ENCODE measurements around the gene PNLIPRP2. TPM values are rescaled to one million over a fixed set of nuclear protein-coding genes. Genes with fewer than 3 reads are reported as not detected.

The PNLIPRP2 gene
- total and polyA plus RNA-seq, 2 experiments from 2014 or later, result not detected

DNA sequence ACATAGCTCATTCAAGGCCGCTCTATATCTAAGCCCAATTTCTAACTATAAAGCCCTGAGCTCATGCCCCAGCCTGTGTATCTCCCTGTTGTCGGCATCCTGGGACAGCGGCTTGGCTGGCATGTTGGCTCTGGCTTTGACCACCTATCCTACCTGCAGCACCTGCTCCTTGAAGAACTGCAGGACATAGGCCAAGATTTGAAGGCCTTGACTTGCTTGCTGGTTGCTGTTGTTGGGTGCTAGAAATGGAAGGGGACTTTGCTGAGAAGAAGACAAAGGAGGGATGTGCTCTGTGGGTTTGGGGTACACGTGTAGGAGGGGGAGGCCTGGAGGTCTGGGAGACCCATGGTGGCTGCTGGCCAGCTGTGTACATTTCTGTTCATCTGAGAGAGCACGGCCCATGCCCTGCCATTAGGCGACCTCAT, 11.1 kb downstream of the PNLIPRP2 start:
- TF ChIP-seq EZH2phosphoT487 (IDR thresholded peaks at IDR 0.05; ENCODE audit: insufficient read depth, low read depth) (no peak), EZH2 (IDR thresholded peaks at IDR 0.05; ENCODE audit: insufficient read depth, poor library complexity, severe bottlenecking) (no peak)
- DNase-seq, result no peak
- 48 to 58% methylated on average over 6 of the region's 6 CpGs for WGBS, 2 experiments (ENCODE audit: low coverage in 1 of 2, low lambda C conversion rate in 2 of 2, missing lambda C conversion rate in 2 of 2)
- no peak overlapping the region for H3K27ac ChIP-seq
- in situ Hi-C loops (cut with MboI), result no loop called here
- H2AFZ ChIP-seq, result no peak overlapping the region
- no peaks in the 10 kb centered on the region for H3K4me1 ChIP-seq (ENCODE audit: insufficient read depth)
- no peaks in the 10 kb centered on the region for H4K20me1 ChIP-seq (ENCODE audit: insufficient read depth)
- no peaks in the 10 kb centered on the region for H3K9me2 ChIP-seq (ENCODE audit: insufficient read depth)
- no peaks in the 10 kb centered on the region for H3K9me3 ChIP-seq (ENCODE audit: low read depth)
- no peak overlapping the region for H3K4me3 ChIP-seq
- no peaks in the 10 kb centered on the region for H3K36me3 ChIP-seq (ENCODE audit: low read depth)
- no peaks in the 10 kb centered on the region for H3F3A ChIP-seq (ENCODE audit: insufficient read depth)
- H3K79me2 ChIP-seq (ENCODE audit: insufficient read depth), result no peaks in the 10 kb centered on the region
- no peak overlapping the region for H3K9ac ChIP-seq
- H3K27me3 ChIP-seq (replicated peaks; ENCODE audit: insufficient read depth), result peaks cover 10% of the 10 kb centered on the region; the same call in 1 of the 2 replicates
- H3K4me2 ChIP-seq (ENCODE audit: unreplicated experiment), result no peak overlapping the region

GRCh38 chr10:116632596-116633215, 12.0 kb downstream of the PNLIPRP2 start:
- H2AFZ ChIP-seq, result no peak overlapping the region
- no peaks in the 10 kb centered on the region for H3K79me2 ChIP-seq (ENCODE audit: insufficient read depth)
- no peaks in the 10 kb centered on the region for H3K4me1 ChIP-seq (ENCODE audit: insufficient read depth)
- no peak overlapping the region for H3K4me2 ChIP-seq (ENCODE audit: unreplicated experiment)
- H3K4me3 ChIP-seq, result no peak overlapping the region
- WGBS, 2 experiments (ENCODE audit: low coverage in 1 of 2, low lambda C conversion rate in 2 of 2, missing lambda C conversion rate in 2 of 2), result 63 to 71% methylated on average over 17 of the region's 17 CpGs
- in situ Hi-C loops (cut with MboI), result no loop called here
- no peaks in the 10 kb centered on the region for H3K36me3 ChIP-seq (ENCODE audit: low read depth)
- H3K9me3 ChIP-seq (ENCODE audit: low read depth), result no peaks in the 10 kb centered on the region
- H3F3A ChIP-seq (ENCODE audit: insufficient read depth), result no peaks in the 10 kb centered on the region
- no peaks in the 10 kb centered on the region for H4K20me1 ChIP-seq (ENCODE audit: insufficient read depth)
- TF ChIP-seq EZH2 (IDR thresholded peaks at IDR 0.05; ENCODE audit: insufficient read depth, poor library complexity, severe bottlenecking), result no peak
- no peak for TF ChIP-seq EZH2phosphoT487 (IDR thresholded peaks at IDR 0.05; ENCODE audit: insufficient read depth, low read depth)
- DNase-seq, result no peak
- H3K27ac ChIP-seq, result no peak overlapping the region
- peaks cover 6% of the 10 kb centered on the region; the same call in 1 of the 2 replicates for H3K27me3 ChIP-seq (replicated peaks; ENCODE audit: insufficient read depth)
- H3K9me2 ChIP-seq (ENCODE audit: insufficient read depth), result no peaks in the 10 kb centered on the region
- H3K9ac ChIP-seq, result no peak overlapping the region

DNA sequence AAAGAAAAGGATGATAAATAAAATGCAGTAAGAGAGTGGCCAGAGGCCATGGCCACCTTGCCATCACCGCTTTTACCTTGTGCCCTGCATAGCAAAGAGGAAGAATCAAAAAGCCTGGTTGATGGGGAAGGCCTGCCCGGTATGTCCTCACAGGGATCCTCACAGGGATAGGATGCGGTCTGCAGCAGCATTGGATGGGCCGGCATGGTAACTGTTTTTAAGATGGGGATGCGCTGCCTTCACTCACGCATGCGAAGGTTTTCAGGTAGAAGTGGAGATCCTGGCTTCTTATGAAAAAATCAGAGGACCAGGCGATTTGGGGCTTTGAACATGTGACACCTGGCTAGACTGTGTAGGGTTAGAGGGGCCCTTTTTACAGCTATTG, 12.5 kb downstream of the PNLIPRP2 start:
- peaks cover 6% of the 10 kb centered on the region; the same call in 1 of the 2 replicates for H3K27me3 ChIP-seq (replicated peaks; ENCODE audit: insufficient read depth)
- no peak overlapping the region for H2AFZ ChIP-seq
- TF ChIP-seq EZH2phosphoT487 (IDR thresholded peaks at IDR 0.05; ENCODE audit: insufficient read depth, low read depth) (no peak), EZH2 (IDR thresholded peaks at IDR 0.05; ENCODE audit: insufficient read depth, poor library complexity, severe bottlenecking) (no peak)
- no peaks in the 10 kb centered on the region for H3K4me1 ChIP-seq (ENCODE audit: insufficient read depth)
- no peaks in the 10 kb centered on the region for H3K36me3 ChIP-seq (ENCODE audit: low read depth)
- no peak overlapping the region for H3K27ac ChIP-seq
- 73 to 82% methylated on average over 8 of the region's 8 CpGs for WGBS, 2 experiments (ENCODE audit: low coverage in 1 of 2, low lambda C conversion rate in 2 of 2, missing lambda C conversion rate in 2 of 2)
- H4K20me1 ChIP-seq (ENCODE audit: insufficient read depth), result no peaks in the 10 kb centered on the region
- no peak for DNase-seq
- no peaks in the 10 kb centered on the region for H3F3A ChIP-seq (ENCODE audit: insufficient read depth)
- H3K79me2 ChIP-seq (ENCODE audit: insufficient read depth), result no peaks in the 10 kb centered on the region
- no peaks in the 10 kb centered on the region for H3K9me3 ChIP-seq (ENCODE audit: low read depth)
- in situ Hi-C loops (cut with MboI), result no loop called here
- no peak overlapping the region for H3K4me3 ChIP-seq
- no peak overlapping the region for H3K4me2 ChIP-seq (ENCODE audit: unreplicated experiment)
- H3K9ac ChIP-seq, result no peak overlapping the region
- H3K9me2 ChIP-seq (ENCODE audit: insufficient read depth), result no peaks in the 10 kb centered on the region

DNA sequence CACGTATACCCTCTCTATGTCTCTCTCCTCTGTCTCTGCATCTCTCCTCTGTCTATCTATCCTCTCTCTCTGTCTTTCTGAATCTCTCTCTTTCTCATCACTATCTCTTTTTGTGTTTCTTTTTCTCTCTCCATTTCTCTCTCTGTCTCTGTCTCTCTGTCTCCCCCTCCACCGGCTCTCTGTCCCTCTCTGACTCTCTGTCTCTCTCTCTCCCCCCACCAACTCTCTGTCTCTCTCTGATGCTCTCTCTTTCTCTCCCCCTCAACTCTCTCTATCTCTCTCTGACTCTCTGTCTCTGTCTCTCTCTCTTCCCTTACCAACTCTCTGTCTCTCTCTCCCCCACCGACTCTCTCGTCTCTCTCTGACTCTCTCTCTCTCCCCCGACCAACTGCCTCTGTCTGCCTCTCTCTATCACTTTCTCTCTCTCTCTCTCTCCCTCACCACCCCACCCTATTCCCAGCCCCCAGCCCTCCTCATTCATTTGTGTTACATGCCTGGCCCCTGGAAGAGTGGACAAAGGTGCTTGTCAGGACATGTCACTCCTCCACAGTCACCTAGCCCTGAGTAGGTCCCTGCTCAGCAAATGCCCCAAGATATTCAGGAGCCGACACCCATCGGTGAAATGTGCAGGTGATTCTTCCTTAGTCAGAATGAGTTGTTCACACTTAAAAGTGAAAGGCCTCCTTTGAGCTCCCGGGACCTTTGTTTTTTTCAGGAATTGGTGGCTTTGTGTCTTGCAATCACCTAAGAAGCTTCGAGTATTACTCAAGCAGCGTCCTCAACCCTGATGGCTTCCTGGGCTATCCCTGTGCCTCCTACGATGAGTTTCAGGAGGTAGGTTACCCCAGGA, 13.6 kb downstream of the PNLIPRP2 start:
- no peaks in the 10 kb centered on the region for H3K9me3 ChIP-seq (ENCODE audit: low read depth)
- in situ Hi-C loops (cut with MboI), result no loop called here
- 60% methylated on average over 9 to 11 of the region's 11 CpGs for WGBS, 2 experiments (ENCODE audit: low coverage in 1 of 2, low lambda C conversion rate in 2 of 2, missing lambda C conversion rate in 2 of 2)

More for the DNA sequence above, 13.6 kb downstream of the PNLIPRP2 start:
- no peak for DNase-seq
- H3K36me3 ChIP-seq (ENCODE audit: low read depth), result no peaks in the 10 kb centered on the region
- no peak for TF ChIP-seq EZH2phosphoT487 (IDR thresholded peaks at IDR 0.05; ENCODE audit: insufficient read depth, low read depth)
- no peak for TF ChIP-seq EZH2 (IDR thresholded peaks at IDR 0.05; ENCODE audit: insufficient read depth, poor library complexity, severe bottlenecking)
- H3F3A ChIP-seq (ENCODE audit: insufficient read depth), result no peaks in the 10 kb centered on the region
- H4K20me1 ChIP-seq (ENCODE audit: insufficient read depth), result no peaks in the 10 kb centered on the region
- H3K9me2 ChIP-seq (ENCODE audit: insufficient read depth), result no peaks in the 10 kb centered on the region
- H3K27me3 ChIP-seq (replicated peaks; ENCODE audit: insufficient read depth), result no peaks in the 10 kb centered on the region; the same call in 1 of the 2 replicates
- H3K4me2 ChIP-seq (ENCODE audit: unreplicated experiment), result no peak overlapping the region
- H2AFZ ChIP-seq, result no peak overlapping the region
- H3K79me2 ChIP-seq (ENCODE audit: insufficient read depth), result no peaks in the 10 kb centered on the region
- H3K4me1 ChIP-seq (ENCODE audit: insufficient read depth), result no peaks in the 10 kb centered on the region
- H3K9ac ChIP-seq, result no peak overlapping the region
- H3K27ac ChIP-seq, result no peak overlapping the region
- H3K4me3 ChIP-seq, result no peak overlapping the region

All from GM23248 (cell line).